Parathyroid adenoma (tissue), 2 donors: ENCODE data around the gene PLCD1.
"Not testable (repeated sequence)": the region's sequence is repeated elsewhere in the genome, so short reads cannot be mapped to it uniquely, and the experiment has no call there.

Source experiments
- H2AFZ ChIP-seq: fragments of 300-600 bp; sonication (generic); one replicate; pipeline ENCODE4 v1.7.0; 2017; ENCODE audit warnings: antibody characterized with exemption, mild to moderate bottlenecking
- H3K27ac ChIP-seq: fragments of 300-600 bp; sonication (generic); one replicate; pipeline ENCODE4 v1.7.0; 2017
- H3K27me3 ChIP-seq: fragments of 300-600 bp; sonication (generic); one replicate; pipeline ENCODE4 v1.7.0; 2017; ENCODE audit warnings: low read length; ENCODE audit not compliant: control insufficient read depth, insufficient read depth
- H3K36me3 ChIP-seq: fragments of 300-600 bp; sonication (generic); one replicate; pipeline ENCODE4 v1.7.0; 2017; ENCODE audit warnings: low read length; ENCODE audit not compliant: control insufficient read depth, insufficient read depth
- H3K4me1 ChIP-seq: fragments of 300-600 bp; sonication (generic); one replicate; pipeline ENCODE4 v1.7.0; 2017; ENCODE audit warnings: control low read depth
- H3K4me2 ChIP-seq: fragments of 300-600 bp; sonication (generic); one replicate; pipeline ENCODE4 v1.7.0; 2017; ENCODE audit warnings: low read length
- H3K4me3 ChIP-seq: fragments of 300-600 bp; sonication (generic); one replicate; pipeline ENCODE4 v1.7.0; 2017; ENCODE audit warnings: low read depth, low read length
- H3K79me2 ChIP-seq: fragments of 300-600 bp; sonication (generic); one replicate; pipeline ENCODE4 v1.7.0; 2017; ENCODE audit warnings: control low read depth
- H3K9ac ChIP-seq: fragments of 300-600 bp; sonication (generic); one replicate; pipeline ENCODE4 v1.7.0; 2017; ENCODE audit warnings: mild to moderate bottlenecking
- H3K9me3 ChIP-seq: fragments of 300-600 bp; sonication (generic); one replicate; pipeline ENCODE4 v1.7.0; 2017; ENCODE audit warnings: low read length; ENCODE audit not compliant: control insufficient read depth
- TF ChIP-seq, protein P1 (sequence below): fragments of 300-600 bp; sonication (generic); IDR thresholded peaks from one replicate; pipeline ENCODE4 v1.7.0; 2017; ENCODE audit warnings: antibody characterized with exemption, mild to moderate bottlenecking
- donor health status: primary hyperparathyroidism.

The PLCD1 gene

DNA sequence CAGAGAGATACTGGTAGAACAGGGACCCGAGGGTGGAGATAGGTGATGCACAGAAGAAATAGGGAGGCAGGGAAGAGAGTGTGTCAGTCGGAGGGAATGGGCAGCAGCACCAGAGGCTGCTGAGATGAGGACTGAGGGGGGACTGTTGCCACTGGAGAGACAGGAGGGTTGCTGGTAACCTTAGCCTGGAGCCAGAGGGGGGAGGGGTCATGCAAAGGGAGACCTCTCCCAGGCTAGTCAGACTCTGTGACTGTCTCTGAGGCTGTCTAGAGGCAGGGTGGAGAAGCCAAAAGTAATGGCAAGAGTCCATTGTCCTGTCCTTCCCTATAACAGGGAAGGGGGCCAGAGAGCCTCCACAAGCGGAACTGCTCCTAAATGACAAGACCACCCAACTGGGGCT, 7.5 kb upstream of the PLCD1 start:
- no peak overlapping the region for H3K27ac ChIP-seq
- H3K4me2 ChIP-seq, result no peak overlapping the region
- TF ChIP-seq, protein P1, sequence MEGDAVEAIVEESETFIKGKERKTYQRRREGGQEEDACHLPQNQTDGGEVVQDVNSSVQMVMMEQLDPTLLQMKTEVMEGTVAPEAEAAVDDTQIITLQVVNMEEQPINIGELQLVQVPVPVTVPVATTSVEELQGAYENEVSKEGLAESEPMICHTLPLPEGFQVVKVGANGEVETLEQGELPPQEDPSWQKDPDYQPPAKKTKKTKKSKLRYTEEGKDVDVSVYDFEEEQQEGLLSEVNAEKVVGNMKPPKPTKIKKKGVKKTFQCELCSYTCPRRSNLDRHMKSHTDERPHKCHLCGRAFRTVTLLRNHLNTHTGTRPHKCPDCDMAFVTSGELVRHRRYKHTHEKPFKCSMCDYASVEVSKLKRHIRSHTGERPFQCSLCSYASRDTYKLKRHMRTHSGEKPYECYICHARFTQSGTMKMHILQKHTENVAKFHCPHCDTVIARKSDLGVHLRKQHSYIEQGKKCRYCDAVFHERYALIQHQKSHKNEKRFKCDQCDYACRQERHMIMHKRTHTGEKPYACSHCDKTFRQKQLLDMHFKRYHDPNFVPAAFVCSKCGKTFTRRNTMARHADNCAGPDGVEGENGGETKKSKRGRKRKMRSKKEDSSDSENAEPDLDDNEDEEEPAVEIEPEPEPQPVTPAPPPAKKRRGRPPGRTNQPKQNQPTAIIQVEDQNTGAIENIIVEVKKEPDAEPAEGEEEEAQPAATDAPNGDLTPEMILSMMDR, result no peak
- no peak overlapping the region for H3K9ac ChIP-seq
- no peaks in the 10 kb centered on the region for H3K79me2 ChIP-seq
- no peaks in the 10 kb centered on the region for H3K4me1 ChIP-seq
- H3K27me3 ChIP-seq, result no peaks in the 10 kb centered on the region
- no peak overlapping the region for H2AFZ ChIP-seq
- no peaks in the 10 kb centered on the region for H3K9me3 ChIP-seq
- H3K4me3 ChIP-seq, result no peak overlapping the region
- no peaks in the 10 kb centered on the region for H3K36me3 ChIP-seq

DNA sequence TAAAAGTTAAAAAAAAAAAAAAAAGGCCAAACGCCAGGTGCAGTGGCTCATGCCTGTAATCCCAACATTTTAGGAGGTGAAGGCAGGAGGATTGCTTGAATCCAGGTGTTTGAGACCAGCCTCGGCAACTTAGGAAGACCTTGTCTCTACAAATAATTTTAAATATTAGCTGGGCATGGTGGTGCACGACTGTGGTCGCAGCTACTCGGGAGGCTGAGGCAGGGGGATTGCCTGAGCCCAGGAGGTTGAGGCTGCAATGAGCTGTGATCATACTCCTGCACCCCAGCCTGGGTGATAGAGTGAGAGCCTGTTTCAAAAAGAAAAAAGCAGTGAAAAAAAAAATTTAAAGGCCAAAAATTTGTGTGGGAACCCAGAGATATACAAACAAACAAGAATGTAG, 6.8 kb upstream of the PLCD1 start:
- H3K79me2 ChIP-seq, result no peaks in the 10 kb centered on the region
- TF ChIP-seq, protein P1, result no peak
- H3K9me3 ChIP-seq, result no peaks in the 10 kb centered on the region
- no peaks in the 10 kb centered on the region for H3K27me3 ChIP-seq
- H3K4me1 ChIP-seq, result peaks cover 2% of the 10 kb centered on the region
- no peak overlapping the region for H3K27ac ChIP-seq
- no peaks in the 10 kb centered on the region for H3K36me3 ChIP-seq
- no peak overlapping the region for H3K9ac ChIP-seq
- H3K4me3 ChIP-seq, result no peak overlapping the region
- no peak overlapping the region for H2AFZ ChIP-seq
- H3K4me2 ChIP-seq, result no peak overlapping the region

DNA sequence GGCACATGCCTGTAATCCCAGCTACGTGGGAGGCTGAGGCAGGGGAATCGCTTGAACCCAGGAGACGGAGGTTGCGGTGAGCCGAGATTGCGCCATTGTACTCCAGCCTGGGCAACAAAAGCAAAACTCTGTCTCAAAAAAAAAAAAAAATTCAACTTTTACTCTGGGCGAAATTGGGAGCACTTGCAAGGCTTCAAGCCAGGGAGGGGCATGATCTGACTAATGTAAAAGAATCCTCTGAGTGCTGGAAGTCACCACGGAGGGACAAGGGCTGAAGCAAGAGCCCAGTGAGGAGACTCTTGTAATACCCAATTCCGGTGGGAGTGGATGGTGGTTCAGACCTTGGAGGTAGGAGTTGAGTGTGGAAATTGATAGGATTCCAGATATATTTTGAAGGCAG, 4.9 kb upstream of the PLCD1 start:
- not testable (repeated sequence) for H3K4me2 ChIP-seq, H3K79me2 ChIP-seq, H3K27ac ChIP-seq, H3K9ac ChIP-seq, H3K4me3 ChIP-seq, H2AFZ ChIP-seq, H3K9me3 ChIP-seq, H3K27me3 ChIP-seq, H3K36me3 ChIP-seq
- H3K4me1 ChIP-seq, result peaks cover 18% of the 10 kb centered on the region

DNA sequence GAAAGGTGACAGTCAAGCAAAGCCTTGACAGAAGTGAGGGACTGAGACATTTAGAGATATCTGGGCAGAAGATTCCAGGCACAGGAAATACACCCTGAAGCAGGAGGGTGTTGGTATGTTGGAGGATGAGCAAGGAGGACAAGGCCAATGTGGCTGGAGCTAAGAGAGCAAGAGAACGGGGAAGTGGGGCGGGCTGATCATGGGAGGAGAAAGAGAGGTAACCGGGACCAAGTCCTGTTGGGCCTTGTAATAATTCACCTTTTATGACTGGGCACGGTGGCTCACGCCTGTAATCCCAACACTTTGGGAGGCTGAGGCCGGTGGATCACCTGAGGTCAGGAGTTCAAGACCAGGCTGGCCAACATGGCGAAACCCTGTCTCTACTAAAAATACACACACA, 4.1 kb upstream of the PLCD1 start:
- H3K4me1 ChIP-seq, result peaks cover 18% of the 10 kb centered on the region

DNA sequence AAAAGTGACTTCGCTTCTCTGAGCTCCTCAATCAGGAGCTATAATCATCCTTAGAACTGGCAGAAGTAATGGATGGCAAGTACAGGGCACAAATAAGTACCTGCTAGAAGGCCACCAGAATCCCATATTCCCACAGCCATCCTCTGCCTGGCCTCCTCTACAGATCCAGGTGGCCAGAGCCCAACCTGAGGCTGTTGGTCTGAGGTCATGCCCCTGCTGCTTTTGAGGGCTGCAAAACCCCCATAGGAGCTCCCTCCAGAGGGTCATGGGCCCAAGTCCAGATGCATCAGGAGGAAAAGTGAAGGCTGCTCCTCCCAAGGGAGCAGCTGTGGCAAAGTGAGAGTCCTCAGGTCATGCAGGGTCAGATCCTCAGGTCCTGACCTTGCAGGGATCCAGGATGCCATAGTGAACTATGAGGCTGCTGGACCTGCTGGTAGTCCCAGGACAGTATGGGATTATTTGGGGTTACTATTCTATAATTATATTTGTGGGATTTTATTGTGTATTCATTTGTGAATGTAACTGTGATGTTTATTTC, 3.0 kb upstream of the PLCD1 start:
- Histone ChIP-seq H3K4me2 (no peak overlapping the region), H3K4me3 (no peak overlapping the region), H3K79me2 (no peaks in the 10 kb centered on the region), H3K9me3 (no peaks in the 10 kb centered on the region), H3K27ac (no peak overlapping the region), H3K4me1 (peaks cover 18% of the 10 kb centered on the region), H3K36me3 (no peaks in the 10 kb centered on the region), H2AFZ (no peak overlapping the region), H3K27me3 (no peaks in the 10 kb centered on the region), H3K9ac (no peak overlapping the region)
- TF ChIP-seq, protein P1, result no peak

More for the DNA sequence above, 4.1 kb upstream of the PLCD1 start:
- H3K27me3 ChIP-seq, H3K4me3 ChIP-seq, H3K9me3 ChIP-seq, H2AFZ ChIP-seq, H3K4me2 ChIP-seq, H3K36me3 ChIP-seq, H3K79me2 ChIP-seq, H3K9ac ChIP-seq, H3K27ac ChIP-seq: not testable (repeated sequence)
